Tibial nerve (tissue), 4 donors: ENCODE results near the gene CES2.

ENCODE experiments used
- CTCF ChIP-seq, 5 experiments: fragments of 200-600 bp in 3 of 5; fragments of 450-650 bp in 2 of 5; sonication (generic) in 3 of 5; IDR thresholded peaks; one replicate each; pipeline ENCODE4 v1.5.1; 2016 to 2019; ENCODE audit warnings: antibody characterized with exemption in 5 of 5, mild to moderate bottlenecking in 3 of 5, moderate library complexity in 2 of 5
- EP300 ChIP-seq, 2 donors: sonication (generic); formaldehyde crosslinking; IDR thresholded peaks; one replicate each; pipeline ENCODE4 v1.6.1; 2017; ENCODE audit warnings: antibody characterized with exemption in 2 of 2, mild to moderate bottlenecking in 1 of 2
- POLR2A ChIP-seq, 2 donors: fragments of 450-650 bp; IDR thresholded peaks; one replicate each; pipeline ENCODE4 v1.6.1; 2017; ENCODE audit warnings: antibody characterized with exemption in 2 of 2, mild to moderate bottlenecking in 2 of 2, moderate library complexity in 2 of 2

- TF ChIP-seq CTCF (IDR thresholded peaks at IDR 0.05) (no peak), POLR2A (IDR thresholded peaks at IDR 0.05) (no peak), EP300 (IDR thresholded peaks at IDR 0.05) (no peak)
Measured at GRCh38 chr16:66970775-66971720, 35.7 kb downstream of the CES2 start.
